ENCODE measurements around the gene OIT3. TPM values are rescaled to one million over a fixed set of nuclear protein-coding genes. Genes with fewer than 3 reads are reported as not detected.
A peak's percentile ranks its signal among the peaks of the same experiment; 100 is the strongest.

The OIT3 gene
- total RNA-seq, 1 donor from 2014 or later = 0.18 TPM

- TF ChIP-seq, protein P1, sequence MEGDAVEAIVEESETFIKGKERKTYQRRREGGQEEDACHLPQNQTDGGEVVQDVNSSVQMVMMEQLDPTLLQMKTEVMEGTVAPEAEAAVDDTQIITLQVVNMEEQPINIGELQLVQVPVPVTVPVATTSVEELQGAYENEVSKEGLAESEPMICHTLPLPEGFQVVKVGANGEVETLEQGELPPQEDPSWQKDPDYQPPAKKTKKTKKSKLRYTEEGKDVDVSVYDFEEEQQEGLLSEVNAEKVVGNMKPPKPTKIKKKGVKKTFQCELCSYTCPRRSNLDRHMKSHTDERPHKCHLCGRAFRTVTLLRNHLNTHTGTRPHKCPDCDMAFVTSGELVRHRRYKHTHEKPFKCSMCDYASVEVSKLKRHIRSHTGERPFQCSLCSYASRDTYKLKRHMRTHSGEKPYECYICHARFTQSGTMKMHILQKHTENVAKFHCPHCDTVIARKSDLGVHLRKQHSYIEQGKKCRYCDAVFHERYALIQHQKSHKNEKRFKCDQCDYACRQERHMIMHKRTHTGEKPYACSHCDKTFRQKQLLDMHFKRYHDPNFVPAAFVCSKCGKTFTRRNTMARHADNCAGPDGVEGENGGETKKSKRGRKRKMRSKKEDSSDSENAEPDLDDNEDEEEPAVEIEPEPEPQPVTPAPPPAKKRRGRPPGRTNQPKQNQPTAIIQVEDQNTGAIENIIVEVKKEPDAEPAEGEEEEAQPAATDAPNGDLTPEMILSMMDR (IDR thresholded peaks at IDR 0.05) = no peak
- Histone ChIP-seq H3K36me3 (no peaks in the 10 kb centered on the region), H3K4me1 (no peaks in the 10 kb centered on the region), H3K4me3 (peak within 1 kb of the TSS; percentile 31), H3K9me3 (no peaks in the 10 kb centered on the region), H3K27ac (peak within 1 kb of the TSS; percentile 46), H3K27me3 (ENCODE audit: low read depth) (no peaks in the 10 kb centered on the region)
- DNase-seq (peak; percentile 77), ATAC-seq (peak; percentile 93 to 96)
- intact Hi-C loops (cut with DNase I) = no loop called here
These were observed 61.3 kb downstream of the OIT3 start, which contains the start of gene PLA2G12B for GRCh38 chr10:72954596-72955554. PLA2G12B (minus strand) TSS chr10:72954806; CDS start chr10:72954685, 121 bp downstream.

DNA sequence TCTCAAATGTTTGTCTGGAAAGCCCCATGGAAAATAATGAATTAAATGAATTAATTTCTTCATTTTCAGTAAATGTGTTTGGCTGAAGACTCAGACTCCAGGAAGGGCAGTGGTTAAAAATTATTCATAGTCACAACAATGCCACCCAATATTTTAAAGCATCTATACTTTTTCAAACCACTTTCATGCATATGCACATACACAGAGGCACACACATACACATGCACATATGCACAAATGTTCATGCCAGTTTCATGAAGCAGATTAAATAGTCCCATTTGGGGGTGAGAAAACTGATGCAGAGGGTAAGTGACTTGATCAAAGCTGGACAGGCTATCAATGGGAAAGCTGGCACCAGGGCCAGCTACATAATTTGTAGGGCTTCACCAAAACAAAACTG lies 62.5 kb downstream of the OIT3 start:
- DNase-seq = no peak
- no peak for ATAC-seq
- no peaks in the 10 kb centered on the region for H3K4me1 ChIP-seq
- H3K9me3 ChIP-seq = no peaks in the 10 kb centered on the region
- H3K27me3 ChIP-seq (ENCODE audit: low read depth) = no peaks in the 10 kb centered on the region
- no peaks in the 10 kb centered on the region for H3K36me3 ChIP-seq
- intact Hi-C loops (cut with DNase I) = no loop called here
- no peak overlapping the region for H3K4me3 ChIP-seq
- H3K27ac ChIP-seq = no peak overlapping the region
- TF ChIP-seq, protein P1 (IDR thresholded peaks at IDR 0.05) = no peak

DNA sequence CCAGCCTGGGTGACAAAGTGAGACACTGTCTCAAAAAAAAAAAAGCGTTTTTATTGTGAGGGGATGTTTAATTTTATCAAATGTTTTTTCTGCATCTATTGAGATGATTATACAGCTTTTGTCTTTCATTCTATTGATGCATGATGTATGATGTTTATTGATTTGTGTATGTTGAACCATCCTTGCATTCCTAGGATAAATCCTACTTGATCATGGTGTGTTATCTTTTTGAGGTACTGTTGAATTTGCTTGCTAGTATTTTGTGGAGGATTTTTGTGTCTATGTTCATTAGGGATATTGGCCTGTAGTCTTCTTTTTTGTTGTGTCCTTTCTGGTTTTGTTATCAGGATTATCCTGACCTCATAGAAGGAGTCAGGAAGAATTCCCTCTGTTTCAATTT lies 83.3 kb downstream of the OIT3 start:
- ATAC-seq (no peak), DNase-seq (no peak)
- Histone ChIP-seq H3K4me3 (no peak overlapping the region), H3K36me3 (no peaks in the 10 kb centered on the region), H3K4me1 (no peaks in the 10 kb centered on the region), H3K9me3 (peaks cover 47% of the 10 kb centered on the region), H3K27me3 (ENCODE audit: low read depth) (no peaks in the 10 kb centered on the region), H3K27ac (no peak overlapping the region)
- TF ChIP-seq, protein P1 (IDR thresholded peaks at IDR 0.05) = no peak
- intact Hi-C loops (cut with DNase I) = no loop called here

DNA sequence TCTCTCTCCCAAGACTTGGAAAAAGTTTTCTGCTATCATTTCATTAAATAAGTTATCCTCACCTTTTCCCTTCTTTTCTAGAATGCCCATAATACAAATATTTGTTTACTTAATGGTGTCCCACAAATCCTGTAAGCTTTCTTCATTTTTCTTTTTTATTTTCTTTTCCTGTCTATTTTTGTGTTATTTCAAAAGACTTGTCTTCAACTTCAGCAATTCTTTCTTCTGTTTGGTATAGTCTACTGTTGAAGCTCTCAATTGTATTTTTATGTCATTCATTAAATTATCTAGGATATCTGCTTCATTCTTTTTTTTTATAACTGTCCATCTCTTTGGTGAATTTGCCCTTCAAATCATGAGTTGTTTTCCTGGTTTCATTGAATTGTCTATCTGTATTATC lies 86.2 kb downstream of the OIT3 start:
- Histone ChIP-seq H3K9me3 (peaks cover 47% of the 10 kb centered on the region), H3K36me3 (no peaks in the 10 kb centered on the region), H3K4me3 (no peak overlapping the region), H3K27ac (no peak overlapping the region), H3K4me1 (no peaks in the 10 kb centered on the region), H3K27me3 (ENCODE audit: low read depth) (no peaks in the 10 kb centered on the region)
- DNase-seq (no peak), ATAC-seq (no peak)
- TF ChIP-seq, protein P1 (IDR thresholded peaks at IDR 0.05) = no peak
- intact Hi-C loops (cut with DNase I) = no loop called here

DNA sequence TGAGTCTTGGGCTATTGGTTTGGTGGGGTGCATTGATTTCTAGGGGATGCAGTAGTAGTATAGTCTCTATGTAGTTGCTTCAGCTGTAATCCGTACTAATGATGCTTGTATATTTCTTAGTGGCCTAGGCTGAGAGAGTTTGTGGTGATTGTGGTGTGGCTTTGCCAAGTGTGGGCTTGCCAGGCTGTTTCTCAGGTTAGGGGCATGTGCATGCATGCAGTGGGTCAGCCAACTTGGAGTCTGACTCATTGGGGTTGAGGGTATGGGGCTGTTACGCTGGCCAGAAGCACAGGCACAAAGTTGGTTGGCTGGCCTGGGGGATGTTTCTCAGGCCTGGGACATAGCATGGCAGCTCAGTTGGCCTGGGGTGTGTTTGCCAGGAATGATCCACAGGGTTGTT lies 86.8 kb downstream of the OIT3 start:
- TF ChIP-seq, protein P1 (IDR thresholded peaks at IDR 0.05) = no peak
- no peak overlapping the region for H3K4me3 ChIP-seq
- intact Hi-C loops (cut with DNase I) = no loop called here
- H3K9me3 ChIP-seq = peaks cover 47% of the 10 kb centered on the region
- no peaks in the 10 kb centered on the region for H3K27me3 ChIP-seq (ENCODE audit: low read depth)
- ATAC-seq (no peak), DNase-seq (no peak)
- no peaks in the 10 kb centered on the region for H3K36me3 ChIP-seq
- no peak overlapping the region for H3K27ac ChIP-seq
- H3K4me1 ChIP-seq = no peaks in the 10 kb centered on the region

All from lower lobe of right lung (tissue), 2 donors.